Measurements from ENCODE around the gene DENND1A.

The DENND1A gene

DNA sequence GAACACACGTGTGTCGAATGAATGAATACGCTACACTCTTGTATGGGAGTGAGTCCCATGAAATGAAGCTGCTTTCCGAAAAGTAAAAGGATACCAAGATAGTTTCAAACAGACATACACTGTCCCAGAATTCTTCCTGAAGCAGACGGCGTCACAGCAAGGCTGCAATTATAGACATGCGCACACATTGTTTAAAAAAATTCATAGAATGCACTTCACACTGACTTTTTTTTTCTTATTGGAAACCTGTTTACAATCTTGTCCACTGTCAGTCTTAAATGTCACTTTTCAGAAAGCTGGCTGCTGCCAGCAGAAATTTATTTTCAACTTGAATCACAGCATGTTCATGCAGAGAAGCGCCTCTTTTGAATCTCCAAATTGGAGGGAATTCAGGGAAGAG, 449.1 kb downstream of the DENND1A start:
- H3K9me3 ChIP-seq (ENCODE audit: control insufficient read depth, low read length): no peaks in the 10 kb centered on the region

GRCh38 chr9:123480096-123480495, 449.8 kb downstream of the DENND1A start:
- TF ChIP-seq, protein P1, sequence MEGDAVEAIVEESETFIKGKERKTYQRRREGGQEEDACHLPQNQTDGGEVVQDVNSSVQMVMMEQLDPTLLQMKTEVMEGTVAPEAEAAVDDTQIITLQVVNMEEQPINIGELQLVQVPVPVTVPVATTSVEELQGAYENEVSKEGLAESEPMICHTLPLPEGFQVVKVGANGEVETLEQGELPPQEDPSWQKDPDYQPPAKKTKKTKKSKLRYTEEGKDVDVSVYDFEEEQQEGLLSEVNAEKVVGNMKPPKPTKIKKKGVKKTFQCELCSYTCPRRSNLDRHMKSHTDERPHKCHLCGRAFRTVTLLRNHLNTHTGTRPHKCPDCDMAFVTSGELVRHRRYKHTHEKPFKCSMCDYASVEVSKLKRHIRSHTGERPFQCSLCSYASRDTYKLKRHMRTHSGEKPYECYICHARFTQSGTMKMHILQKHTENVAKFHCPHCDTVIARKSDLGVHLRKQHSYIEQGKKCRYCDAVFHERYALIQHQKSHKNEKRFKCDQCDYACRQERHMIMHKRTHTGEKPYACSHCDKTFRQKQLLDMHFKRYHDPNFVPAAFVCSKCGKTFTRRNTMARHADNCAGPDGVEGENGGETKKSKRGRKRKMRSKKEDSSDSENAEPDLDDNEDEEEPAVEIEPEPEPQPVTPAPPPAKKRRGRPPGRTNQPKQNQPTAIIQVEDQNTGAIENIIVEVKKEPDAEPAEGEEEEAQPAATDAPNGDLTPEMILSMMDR (IDR thresholded peaks at IDR 0.05): no peak
- Histone ChIP-seq H3K27me3 (ENCODE audit: control insufficient read depth, insufficient read depth, low read length) (no peaks in the 10 kb centered on the region), H2AFZ (no peak overlapping the region), H3K79me2 (no peaks in the 10 kb centered on the region), H3K36me3 (ENCODE audit: control insufficient read depth, insufficient read depth, low read length) (no peaks in the 10 kb centered on the region), H3K9ac (no peak overlapping the region), H3K9me3 (ENCODE audit: control insufficient read depth, low read length) (no peaks in the 10 kb centered on the region), H3K4me1 (no peaks in the 10 kb centered on the region), H3K4me3 (ENCODE audit: low read depth, low read length) (no peak overlapping the region), H3K4me2 (ENCODE audit: low read length) (no peak overlapping the region), H3K27ac (no peak overlapping the region)

More for the DNA sequence above, 449.1 kb downstream of the DENND1A start:
- H3K36me3 ChIP-seq (ENCODE audit: control insufficient read depth, insufficient read depth, low read length): no peaks in the 10 kb centered on the region
- no peaks in the 10 kb centered on the region for H3K79me2 ChIP-seq
- no peak overlapping the region for H3K9ac ChIP-seq
- no peaks in the 10 kb centered on the region for H3K4me1 ChIP-seq
- no peak overlapping the region for H3K4me2 ChIP-seq (ENCODE audit: low read length)
- no peak overlapping the region for H3K27ac ChIP-seq
- H2AFZ ChIP-seq: no peak overlapping the region
- H3K27me3 ChIP-seq (ENCODE audit: control insufficient read depth, insufficient read depth, low read length): no peaks in the 10 kb centered on the region
- TF ChIP-seq, protein P1 (IDR thresholded peaks at IDR 0.05): no peak
- H3K4me3 ChIP-seq (ENCODE audit: low read depth, low read length): no peak overlapping the region

GRCh38 chr9:123478967-123479602, 450.8 kb downstream of the DENND1A start:
- Histone ChIP-seq H3K27me3 (ENCODE audit: control insufficient read depth, insufficient read depth, low read length) (no peaks in the 10 kb centered on the region), H3K9ac (no peak overlapping the region), H3K4me2 (ENCODE audit: low read length) (no peak overlapping the region), H3K9me3 (ENCODE audit: control insufficient read depth, low read length) (no peaks in the 10 kb centered on the region), H3K4me3 (ENCODE audit: low read depth, low read length) (no peak overlapping the region), H3K27ac (no peak overlapping the region), H3K4me1 (no peaks in the 10 kb centered on the region), H3K79me2 (no peaks in the 10 kb centered on the region), H2AFZ (no peak overlapping the region), H3K36me3 (ENCODE audit: control insufficient read depth, insufficient read depth, low read length) (no peaks in the 10 kb centered on the region)
- TF ChIP-seq, protein P1 (IDR thresholded peaks at IDR 0.05): no peak

DNA sequence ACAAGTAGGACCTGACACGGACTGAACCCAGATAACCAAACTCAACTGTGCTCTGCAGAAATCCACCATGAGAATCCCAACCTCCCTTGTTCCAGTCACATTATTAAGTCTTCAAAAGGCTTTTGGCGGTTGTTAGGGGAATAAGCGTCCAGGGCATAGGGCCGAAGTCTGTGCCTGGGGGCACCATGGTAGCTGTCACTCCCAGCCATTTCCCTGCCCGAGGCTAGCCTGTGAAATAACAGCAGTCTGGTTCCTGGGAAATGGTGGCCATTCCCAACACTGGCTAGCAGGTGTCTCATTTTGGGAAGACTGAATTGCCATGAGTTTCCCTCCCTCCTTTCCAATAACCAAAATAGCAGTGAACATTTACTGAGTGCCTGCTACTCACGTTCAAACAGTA, 451.8 kb downstream of the DENND1A start:
- TF ChIP-seq, protein P1 (IDR thresholded peaks at IDR 0.05): no peak
- H3K4me2 ChIP-seq (ENCODE audit: low read length): no peak overlapping the region
- no peaks in the 10 kb centered on the region for H3K4me1 ChIP-seq
- no peak overlapping the region for H3K9ac ChIP-seq
- H2AFZ ChIP-seq: no peak overlapping the region
- H3K27me3 ChIP-seq (ENCODE audit: control insufficient read depth, insufficient read depth, low read length): no peaks in the 10 kb centered on the region
- no peak overlapping the region for H3K4me3 ChIP-seq (ENCODE audit: low read depth, low read length)
- no peaks in the 10 kb centered on the region for H3K79me2 ChIP-seq
- no peaks in the 10 kb centered on the region for H3K36me3 ChIP-seq (ENCODE audit: control insufficient read depth, insufficient read depth, low read length)
- H3K27ac ChIP-seq: no peak overlapping the region
- H3K9me3 ChIP-seq (ENCODE audit: control insufficient read depth, low read length): no peaks in the 10 kb centered on the region

- no peaks in the 10 kb centered on the region for H3K79me2 ChIP-seq
- no peak overlapping the region for H3K4me2 ChIP-seq (ENCODE audit: low read length)
- H3K4me1 ChIP-seq: no peaks in the 10 kb centered on the region
- no peak overlapping the region for H3K9ac ChIP-seq
- TF ChIP-seq, protein P1 (IDR thresholded peaks at IDR 0.05): no peak
- no peaks in the 10 kb centered on the region for H3K27me3 ChIP-seq (ENCODE audit: control insufficient read depth, insufficient read depth, low read length)
- H3K36me3 ChIP-seq (ENCODE audit: control insufficient read depth, insufficient read depth, low read length): no peaks in the 10 kb centered on the region
- no peak overlapping the region for H3K27ac ChIP-seq
- no peak overlapping the region for H2AFZ ChIP-seq
- no peak overlapping the region for H3K4me3 ChIP-seq (ENCODE audit: low read depth, low read length)
- H3K9me3 ChIP-seq (ENCODE audit: control insufficient read depth, low read length): no peaks in the 10 kb centered on the region
Observed at GRCh38 chr9:123475407-123475806, 454.5 kb downstream of the DENND1A start.
